GM19240 (cell line): ENCODE results near the gene MAGI2.

Experiments
- DNase-seq: peaks from one replicate; pipeline ENCODE4 v3.0.0; 2011; ENCODE audit warnings: low spot score; ENCODE audit not compliant: insufficient read length

MAGI2 gene

DNA sequence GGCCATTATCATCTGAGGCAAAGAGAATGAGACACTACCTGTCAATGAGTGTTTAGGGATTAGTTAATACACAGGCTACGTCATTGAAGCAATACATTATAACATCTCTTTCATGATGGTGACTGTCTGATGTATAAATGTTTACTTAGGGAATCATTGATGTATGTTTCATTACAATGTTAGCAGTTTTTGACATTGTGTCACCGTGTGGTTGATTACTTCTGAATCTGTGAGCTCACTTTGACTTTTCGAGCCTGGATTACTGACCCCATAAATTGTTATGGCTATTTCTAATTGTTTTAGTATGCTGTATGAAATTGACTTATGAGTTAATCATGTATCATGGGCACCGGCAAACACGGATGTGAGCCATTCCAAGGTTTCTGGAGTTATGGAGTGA, 494.0 kb downstream of the MAGI2 start:
- DNase-seq, result no peak

DNA sequence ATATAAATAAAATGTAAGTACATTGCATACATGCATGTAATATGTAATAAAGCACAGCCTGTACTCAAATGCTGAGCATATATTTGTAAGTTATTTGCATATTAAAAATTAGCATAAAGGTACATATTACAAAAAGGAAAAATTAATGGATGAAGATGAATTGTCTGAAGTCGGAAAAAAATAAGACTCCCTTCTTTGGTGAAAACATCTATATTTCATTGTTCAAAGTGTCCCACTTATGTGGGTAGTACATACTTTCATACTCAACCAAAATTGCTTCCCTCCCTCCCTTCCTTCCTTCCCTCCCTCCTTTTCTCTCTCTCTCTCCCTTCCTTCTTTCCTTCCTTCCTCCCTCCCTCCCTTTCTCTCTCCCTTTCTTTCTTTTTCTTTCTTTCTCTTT, 498.1 kb downstream of the MAGI2 start:
- no peak for DNase-seq

DNA sequence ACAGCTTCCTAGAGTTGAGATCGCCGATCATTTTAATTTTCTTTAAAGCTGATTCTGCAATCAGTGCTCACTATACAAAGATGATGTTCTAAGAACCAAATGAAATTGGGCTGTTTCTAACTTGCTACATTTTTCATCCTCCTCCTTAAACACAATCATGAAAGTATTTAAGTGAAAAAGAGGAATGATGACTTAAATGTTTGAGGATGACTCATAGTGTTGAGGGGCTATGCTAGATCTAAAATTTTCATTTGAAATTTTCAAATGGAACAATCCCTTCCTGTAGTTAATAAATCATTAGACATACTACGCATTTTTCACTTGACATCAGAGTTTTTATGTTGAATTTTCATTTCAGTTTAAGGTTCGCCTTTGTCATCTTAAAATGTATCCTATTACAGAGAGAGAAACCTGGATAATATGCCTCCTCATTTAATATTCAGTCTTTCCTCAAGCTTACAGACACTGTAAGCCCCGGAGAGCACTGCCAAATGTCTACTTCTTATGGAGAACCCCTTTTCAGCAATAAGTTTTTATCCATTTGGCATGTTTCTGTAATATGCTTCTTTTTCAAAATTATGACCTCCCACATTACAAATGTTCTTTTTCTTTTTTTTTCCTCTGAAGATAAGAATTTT, 499.6 kb downstream of the MAGI2 start:
- no peak for DNase-seq

DNA sequence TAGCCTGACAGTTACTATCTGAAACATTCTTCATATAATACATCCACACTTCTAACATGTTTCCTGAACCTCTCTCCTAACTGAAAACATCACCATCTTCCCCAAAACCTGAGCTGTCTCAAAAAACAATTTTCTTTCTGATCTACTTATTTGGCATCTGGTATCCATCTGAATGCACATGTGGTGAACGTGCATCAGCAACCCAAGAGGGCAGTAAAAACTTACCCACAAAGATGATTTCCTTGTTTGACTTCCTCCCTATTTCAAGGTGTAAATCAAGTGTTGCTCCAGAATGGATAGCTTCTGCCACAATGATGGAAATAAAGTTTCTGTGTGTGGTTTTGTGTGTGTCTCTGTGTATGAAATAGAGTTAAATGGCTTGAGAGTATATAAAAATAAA, 500.4 kb downstream of the MAGI2 start:
- no peak for DNase-seq

DNA sequence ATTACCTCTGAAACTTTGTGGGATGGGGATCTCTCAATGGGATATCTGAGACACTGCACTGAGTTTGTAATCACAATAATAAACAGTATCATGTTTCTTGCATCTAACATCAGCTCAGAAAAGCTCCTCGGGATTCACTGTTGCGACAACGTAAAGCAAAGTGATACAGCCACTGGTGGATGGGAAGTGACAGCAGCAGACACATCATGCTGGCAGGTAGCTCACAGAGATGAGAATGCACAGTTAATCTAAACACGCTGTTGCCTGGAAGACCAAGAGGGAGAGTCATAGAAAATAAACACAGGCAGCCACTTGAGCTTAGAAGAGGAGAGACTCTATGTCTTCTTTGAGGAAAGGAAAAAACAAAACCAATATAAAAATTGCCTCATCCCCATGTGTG, 513.8 kb downstream of the MAGI2 start:
- no peak for DNase-seq

DNA sequence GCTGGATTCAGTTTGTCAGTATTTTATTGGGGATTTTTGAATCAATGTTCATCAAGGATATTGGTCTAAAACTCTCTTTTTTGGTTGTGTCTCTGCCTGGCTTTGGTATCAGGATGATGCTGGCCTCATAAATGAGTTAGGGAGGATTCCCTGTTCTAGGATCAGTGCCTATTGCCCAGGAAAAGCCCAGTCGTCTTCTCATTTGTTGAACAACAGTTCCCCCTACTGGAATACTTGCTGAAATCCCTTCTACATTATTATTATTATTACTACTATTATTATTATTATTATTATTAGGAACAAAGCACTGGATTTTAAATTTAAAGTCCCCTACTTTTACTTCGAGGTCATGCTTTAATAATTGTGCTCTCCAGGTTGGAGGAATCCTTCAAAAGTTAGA, 528.9 kb downstream of the MAGI2 start:
- DNase-seq, result no peak

DNA sequence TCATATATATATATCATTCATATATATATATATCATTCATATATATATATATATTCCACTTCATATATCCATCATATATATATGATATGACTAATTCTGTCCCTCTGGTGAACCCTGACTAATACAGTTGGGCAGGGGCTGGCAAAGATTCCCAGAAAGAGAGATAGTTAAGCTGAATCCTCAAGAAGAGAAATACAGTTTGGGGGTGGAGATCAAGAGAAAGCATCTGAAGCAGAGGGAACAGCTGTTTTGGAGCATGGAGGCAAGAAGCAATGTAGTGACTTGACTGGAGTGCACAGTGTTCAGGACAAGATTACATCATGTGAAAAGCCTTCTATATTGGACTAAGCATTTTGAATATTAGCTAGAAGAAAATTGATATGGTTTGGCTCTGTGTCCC, 540.7 kb downstream of the MAGI2 start:
- no peak for DNase-seq

DNA sequence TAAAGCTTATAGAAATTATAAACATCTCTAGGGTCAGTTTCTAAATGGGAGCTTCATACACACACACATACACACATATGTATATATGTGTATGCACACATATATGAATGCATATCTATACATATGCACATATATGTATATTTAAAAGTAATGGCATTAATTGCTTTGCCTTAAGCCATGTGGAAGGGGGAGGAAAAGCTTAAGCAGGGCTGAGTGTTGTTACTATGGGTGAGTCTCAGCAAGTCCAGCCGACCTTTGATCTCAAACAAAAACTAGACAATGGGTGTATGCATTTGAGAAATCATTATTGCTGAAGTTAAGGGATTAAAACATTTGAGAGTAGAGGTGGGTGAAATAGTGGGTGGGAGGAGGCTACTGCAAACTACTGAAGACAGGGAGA, 546.7 kb downstream of the MAGI2 start:
- DNase-seq, result no peak

DNA sequence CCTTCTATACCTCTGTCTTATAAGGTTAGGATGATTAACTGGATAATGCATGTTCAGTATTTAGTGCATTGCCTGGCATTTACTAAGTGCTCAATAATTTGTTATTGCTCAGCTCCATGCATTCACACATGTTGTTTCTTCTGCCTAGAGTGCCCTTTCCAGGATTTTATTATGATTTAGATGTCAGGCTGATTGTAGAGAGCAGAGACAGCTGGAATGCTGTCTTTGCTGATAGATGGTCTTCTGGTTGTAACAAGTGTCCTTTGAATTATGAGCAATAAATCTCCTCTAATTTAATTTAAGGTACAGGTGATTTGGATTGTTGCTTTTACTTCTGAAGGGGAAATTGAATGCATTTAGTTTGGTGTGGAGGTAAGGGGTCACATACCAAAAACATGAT, 548.0 kb downstream of the MAGI2 start:
- no peak for DNase-seq

DNA sequence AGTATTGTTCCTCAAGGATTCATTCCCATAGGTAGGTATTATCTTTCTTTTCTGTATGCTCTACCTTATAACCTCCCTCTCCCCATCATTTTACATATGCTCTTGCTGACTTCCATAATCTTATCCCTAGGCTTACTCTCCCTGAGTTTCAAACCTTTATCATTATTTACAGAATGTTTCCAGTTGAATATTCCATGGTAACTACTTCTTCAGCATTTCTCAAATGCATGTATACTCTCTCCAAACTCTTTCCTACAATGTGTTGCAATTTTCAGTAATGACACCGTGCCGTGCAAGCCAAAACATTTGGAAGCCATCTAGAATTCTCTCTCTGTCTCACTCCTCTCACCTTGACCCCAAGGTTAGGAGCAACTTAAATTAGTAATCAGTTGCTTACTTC, 548.5 kb downstream of the MAGI2 start:
- DNase-seq, result no peak

DNA sequence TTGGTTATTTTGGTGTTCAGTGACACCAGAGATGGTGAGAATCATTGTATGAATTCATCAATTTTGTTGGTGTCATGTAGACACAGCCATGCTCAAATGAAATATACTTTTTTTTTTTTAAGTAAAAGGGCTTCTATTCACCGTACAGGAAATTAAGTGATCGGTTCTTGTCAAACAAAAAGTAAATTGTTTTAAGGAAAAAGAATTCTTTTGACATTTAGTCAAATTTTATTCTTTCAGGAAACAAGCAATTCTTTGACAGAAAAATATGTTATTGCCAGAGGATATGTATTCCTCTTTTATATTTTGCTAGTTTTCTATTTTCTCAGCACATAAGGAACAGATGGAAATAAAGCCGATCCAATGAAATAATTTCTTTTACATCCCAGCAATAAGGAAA, 551.9 kb downstream of the MAGI2 start:
- no peak for DNase-seq

DNA sequence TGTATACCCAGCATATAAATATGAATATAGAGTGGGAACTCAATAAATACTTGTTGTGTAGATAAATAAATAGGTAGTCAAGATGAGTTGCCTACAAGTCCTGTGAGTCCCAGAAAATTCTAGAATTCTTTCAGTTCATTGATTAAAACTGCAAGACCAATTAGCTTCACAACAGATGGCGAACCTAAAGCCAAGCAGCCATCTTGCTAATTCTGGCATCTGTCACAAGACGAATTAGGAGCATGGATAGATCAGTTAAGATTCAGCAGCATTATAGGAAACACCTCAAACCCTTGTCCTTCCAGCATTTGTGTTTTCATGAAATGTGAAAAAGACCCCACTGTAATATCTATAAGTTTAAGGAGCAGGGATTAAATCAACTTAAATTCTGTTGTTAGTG, 552.7 kb downstream of the MAGI2 start:
- DNase-seq, result no peak

DNA sequence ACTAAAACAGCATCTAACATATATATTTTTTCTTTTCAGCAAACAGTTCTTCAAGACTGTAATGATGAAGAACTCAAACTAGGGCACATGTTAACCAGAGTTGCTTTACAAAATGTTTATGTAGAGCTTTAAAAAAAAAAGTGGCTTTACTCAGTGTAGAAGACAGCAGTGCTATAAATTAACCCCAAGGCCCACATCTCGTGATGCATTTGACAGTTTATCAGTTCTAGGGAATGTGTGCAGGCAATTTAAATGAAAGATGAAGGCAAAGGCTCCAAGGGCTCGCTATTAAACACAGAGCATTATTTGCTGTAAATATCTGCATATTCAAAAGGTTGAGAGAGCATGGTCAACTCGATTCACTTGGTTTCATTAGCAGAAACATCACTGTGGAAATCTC, 558.1 kb downstream of the MAGI2 start:
- DNase-seq, result no peak

DNA sequence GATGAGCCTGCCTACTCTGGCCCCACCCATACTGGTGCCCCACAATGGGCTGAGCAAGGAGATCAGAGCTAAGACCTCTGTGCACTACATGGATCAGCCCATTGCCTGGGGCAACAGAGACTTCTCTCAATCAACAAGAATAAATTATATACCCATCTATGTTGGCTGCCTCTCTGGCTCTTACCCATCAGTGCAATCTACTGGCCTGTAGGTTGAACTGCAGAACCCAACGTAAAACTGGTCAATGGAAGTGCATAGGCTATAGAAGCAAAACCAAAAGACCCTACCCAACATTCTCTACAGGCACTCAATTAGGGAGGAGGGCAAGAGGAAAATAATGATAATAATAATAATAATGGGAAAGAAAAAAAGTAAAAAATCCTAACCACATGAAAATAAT, 574.3 kb downstream of the MAGI2 start:
- DNase-seq, result no peak

DNA sequence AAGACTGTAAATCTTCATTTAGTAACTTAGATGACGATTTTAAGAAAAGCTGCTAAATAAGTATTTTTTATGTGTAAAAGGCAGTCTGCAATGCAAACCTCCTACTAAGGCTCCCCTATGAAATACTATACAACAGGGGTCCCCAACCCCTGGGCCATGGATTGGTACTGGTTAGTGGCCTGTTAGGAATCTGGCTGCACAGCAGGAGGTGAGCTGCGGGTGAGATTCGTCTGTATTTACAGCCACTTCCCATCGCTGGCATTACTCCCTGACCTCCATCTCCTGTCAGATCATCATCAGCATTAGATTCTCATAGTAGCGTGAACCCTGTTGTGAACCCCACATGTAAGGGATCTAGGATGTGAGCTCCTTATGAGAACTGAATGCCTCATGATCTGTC, 580.4 kb downstream of the MAGI2 start:
- no peak for DNase-seq

DNA sequence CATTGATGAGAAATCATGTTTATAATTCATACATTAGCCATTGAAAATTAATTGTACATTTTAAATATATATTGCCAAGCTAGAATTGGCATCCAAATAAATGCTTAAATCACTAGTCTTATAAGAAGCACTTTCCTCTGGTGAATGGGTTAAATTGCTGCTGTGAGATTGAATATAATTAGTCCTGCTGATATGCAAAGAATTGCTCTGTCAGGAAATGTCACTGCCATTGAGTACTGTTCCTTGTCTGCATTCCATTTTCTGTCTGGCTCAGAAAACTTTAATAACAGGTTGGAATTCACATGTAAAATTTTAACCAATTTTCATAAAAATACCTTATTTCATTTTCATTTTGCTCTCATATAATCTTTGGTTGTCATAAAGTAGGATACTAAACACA, 589.1 kb downstream of the MAGI2 start:
- no peak for DNase-seq

DNA sequence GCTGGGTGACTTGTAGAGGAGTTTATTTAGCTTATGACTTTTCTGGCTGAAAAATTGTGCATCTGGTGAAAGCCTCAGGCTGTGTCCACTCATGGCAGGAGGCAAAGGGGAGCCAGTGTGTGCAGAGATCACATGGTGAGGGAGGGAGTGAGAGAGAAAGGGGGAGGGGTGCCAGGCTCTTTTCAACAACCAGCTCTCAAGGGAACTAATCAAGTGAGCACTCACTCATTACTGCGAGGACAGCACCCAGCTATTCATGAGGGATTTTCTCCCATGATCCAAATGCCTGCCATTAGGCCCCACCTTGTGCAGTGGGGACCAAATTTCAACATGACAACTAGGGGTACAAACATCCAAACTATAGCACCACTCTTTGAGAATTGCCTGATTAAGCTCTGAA, 590.2 kb downstream of the MAGI2 start:
- DNase-seq, result no peak

DNA sequence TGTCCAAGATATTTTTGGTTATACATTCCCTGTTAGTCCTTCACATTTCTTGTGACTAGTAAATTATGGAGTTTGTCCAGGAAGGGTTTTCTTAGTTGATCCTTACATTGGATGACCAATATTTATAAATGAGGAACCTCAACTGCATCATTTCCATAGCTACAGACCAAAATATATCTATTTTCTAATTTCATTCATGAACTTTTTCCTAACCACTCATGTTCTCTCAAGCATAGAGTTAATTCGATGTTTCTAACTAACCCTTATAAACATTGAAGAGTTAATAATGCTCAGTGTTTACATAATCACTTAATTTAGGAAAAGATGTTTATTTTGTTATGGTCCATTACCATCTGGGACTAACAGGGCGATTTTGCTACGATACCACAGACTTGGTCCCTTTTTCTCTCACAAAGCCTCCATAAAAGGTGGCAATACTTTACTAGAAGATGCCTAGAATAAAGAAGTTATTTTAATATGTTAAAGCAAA, 591.0 kb downstream of the MAGI2 start:
- DNase-seq, result no peak

DNA sequence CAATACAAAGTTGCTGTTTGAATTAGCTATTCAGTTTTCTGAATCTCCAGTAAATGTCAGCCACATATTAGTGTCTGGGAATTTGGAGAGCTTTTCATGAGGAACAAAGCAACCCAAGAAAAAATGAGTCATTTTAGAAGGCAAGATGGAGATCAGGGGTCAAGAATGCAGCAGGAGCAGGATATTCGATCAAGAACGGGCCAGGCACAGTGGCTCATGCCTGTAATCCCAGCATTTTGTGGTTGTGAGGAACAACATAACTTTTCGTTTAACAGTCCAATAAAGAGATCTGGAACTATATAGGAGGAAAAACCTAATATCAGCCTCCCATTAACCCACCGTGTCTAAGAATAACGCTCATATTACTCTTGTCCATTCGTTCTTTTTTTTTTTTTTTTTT, 600.5 kb downstream of the MAGI2 start:
- DNase-seq, result no peak

DNA sequence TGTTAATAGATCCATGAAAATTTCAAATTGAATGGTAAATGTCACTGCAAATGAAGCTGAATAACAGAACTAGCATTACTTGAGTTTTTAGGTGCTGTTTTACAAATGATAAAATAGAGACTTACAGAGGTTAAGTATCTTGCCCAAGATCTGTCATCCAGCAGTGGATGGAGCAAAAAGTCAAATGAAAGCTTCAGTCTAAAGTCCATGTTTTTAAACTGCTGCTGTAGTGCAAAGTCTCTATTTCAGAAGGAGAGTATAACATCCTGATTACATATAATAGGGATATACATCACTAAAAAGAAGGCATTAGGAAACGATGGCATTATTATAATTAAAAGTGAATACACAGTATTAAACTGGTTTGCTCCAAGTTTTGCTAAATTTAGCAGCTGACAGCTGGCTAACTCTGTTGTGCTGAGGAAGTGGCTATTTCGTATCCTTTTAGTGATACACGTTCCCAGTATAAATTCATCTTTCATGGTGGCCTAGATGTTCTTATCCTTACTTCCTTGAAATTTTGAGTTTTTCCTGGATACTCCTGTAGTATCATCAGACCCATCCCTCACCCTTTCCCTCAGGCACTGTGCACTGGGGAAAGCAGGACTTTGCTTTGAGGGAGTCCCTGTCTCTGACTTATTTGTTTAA, 603.2 kb downstream of the MAGI2 start:
- no peak for DNase-seq

DNA sequence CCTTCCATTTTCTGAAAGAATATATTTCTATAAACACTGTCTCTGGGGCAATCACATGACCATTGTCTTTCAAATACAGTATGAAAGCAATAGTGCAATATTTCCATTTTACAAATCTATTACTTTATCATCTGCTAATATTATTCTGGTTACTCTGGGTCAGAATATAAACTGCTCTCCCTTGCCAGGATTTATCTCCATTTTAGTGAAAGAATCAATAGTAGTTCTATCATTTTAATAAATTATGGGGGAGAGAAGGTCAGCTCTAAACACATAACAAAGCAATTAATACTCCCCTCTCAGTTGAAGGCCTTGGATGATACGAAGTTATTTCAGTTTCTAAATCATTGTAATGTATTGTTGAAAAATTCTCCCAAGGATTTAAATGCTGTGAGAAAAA, 608.3 kb downstream of the MAGI2 start:
- DNase-seq, result no peak

DNA sequence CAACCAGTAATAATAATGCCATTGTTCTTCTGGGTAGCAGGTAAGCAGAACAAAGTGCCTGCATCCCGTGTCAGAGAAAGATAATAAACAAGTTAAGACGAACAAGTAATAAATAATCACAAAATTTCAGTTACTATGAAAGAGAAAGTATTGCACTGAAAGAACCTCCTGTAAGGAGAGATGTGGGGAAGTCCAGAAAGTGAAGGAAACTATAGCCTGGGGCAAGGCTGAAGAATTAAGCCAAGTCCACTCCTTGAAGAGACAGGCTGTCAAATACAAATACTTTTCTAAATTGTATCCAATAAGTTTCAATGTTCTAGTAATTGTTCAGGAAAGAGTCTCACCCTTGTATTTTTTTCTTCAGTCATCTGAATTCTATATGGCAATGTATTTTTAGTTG, 611.4 kb downstream of the MAGI2 start:
- DNase-seq, result no peak

DNA sequence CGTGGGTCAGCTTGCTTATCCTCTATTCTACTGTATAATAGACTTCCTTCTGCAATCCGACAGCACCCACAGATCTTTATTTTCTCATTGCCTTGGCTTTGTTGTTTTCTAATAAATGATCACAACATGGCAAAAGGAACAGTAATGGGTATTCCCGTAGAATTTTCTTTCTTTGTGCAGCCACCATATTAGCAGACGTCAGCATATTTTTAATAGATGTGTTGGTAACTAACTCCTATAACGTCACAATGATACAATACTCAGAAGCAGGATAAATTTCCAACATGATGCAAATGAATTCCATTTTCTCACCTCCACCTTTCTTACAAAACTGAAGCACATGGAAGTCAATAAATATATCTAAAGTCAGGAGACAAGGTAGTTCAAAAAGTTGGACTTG, 617.6 kb downstream of the MAGI2 start:
- no peak for DNase-seq

DNA sequence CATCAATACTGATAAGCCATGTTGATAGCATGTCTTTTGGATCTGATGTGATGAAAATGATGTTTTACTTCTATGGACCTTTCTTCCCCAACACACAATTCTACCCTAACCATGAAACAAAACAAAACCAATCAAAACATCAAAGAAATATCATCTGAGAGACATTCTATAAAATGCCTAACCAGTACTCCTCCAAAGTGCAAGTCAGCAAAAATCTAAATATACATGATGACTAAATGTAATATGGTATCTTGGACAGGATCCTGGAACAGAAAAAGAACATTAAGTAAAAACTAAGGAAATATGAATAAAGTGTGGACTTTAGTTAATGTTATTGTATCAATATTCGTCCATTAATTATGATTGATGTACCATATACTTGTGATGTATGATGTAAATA, 625.1 kb downstream of the MAGI2 start:
- no peak for DNase-seq
